Right cardiac atrium (tissue), 5 donors: Measurements from ENCODE around the gene UNC93B1. TPM values are rescaled to one million over a fixed set of nuclear protein-coding genes. Genes with fewer than 3 reads are reported as not detected.
"Not testable (repeated sequence)": the region's sequence is repeated elsewhere in the genome, so short reads cannot be mapped to it uniquely, and the experiment has no call there.

Source experiments
- ATAC-seq, 2 donors: fragments of 200-7000 bp; cut with Tn5 transposase; one replicate each; pipeline versions ENCODE4 v1.8.0 to v1.9.1; 2020; ENCODE audit warnings: moderate library complexity in 2 of 2, mild to moderate bottlenecking in 1 of 2
- DNase-seq, 3 donors: peaks; one replicate each; pipeline ENCODE4 v3.0.0-alpha.2; 2020
- H3K27ac ChIP-seq: one replicate; pipeline ENCODE4 v1.5.1; 2013; ENCODE audit warnings: mild to moderate bottlenecking, low read length, control low read depth, moderate library complexity
- H3K27me3 ChIP-seq: one replicate; pipeline ENCODE4 v1.6.1; 2013; ENCODE audit not compliant: control insufficient read depth, insufficient read depth
- H3K4me1 ChIP-seq: one replicate; pipeline ENCODE4 v1.6.1; 2013; ENCODE audit warnings: low read length; ENCODE audit not compliant: control insufficient read depth, insufficient read depth
- H3K4me3 ChIP-seq: one replicate; pipeline ENCODE4 v1.5.1; 2013; ENCODE audit warnings: low read length, control low read depth
- H3K9me3 ChIP-seq: one replicate; pipeline ENCODE4 v1.6.1; 2013; ENCODE audit warnings: low read length; ENCODE audit not compliant: control insufficient read depth
- WGBS: extraction: QIAGEN DNeasy Blood & Tissue Kit; methylation state at CpG from one replicate; pipeline ENCODE4 v1.1.7; 2013; 5-methylcytosine and 5-hydroxymethylcytosine counted together
- intact Hi-C, 4 donors: fragments of 100-400 bp; cut with DNase I; formaldehyde crosslinking; loops; one replicate each; pipeline versions ENCODE4 v1.11.0 to v1.14.0; 2022 to 2023
- polyA plus RNA-seq: library from polyadenylated mRNA; stranded (reverse); fragments of 200-250 nt; gene quantifications from one replicate; pipeline ENCODE4 v1.2.3, GENCODE V29; 2013
- total RNA-seq, 4 donors: library from RNA; stranded (reverse); fragmentation: NEBNext Ultra II Directional; extraction: Animal tissue kit (Norgen Biotek cat#: 25700); gene quantifications; one replicate each; pipeline ENCODE4 v1.2.1, GENCODE V29; 2021
- donor health status: healthy with polysubstance abuse.
- donor health status: DM: no; HTN: yes; CAD: no.
- donor health status: DM: no; HTN: no; CAD: no.
- donor health status: DM: no; HTN: yes; CAD: no; lungs with severe emphysema.
- donor health status: DM: yes; HTN: yes; CAD: no.

The UNC93B1 gene
- total and polyA plus RNA-seq, 5 donors = 6.9 to 13.2 (median 11.5) TPM

DNA sequence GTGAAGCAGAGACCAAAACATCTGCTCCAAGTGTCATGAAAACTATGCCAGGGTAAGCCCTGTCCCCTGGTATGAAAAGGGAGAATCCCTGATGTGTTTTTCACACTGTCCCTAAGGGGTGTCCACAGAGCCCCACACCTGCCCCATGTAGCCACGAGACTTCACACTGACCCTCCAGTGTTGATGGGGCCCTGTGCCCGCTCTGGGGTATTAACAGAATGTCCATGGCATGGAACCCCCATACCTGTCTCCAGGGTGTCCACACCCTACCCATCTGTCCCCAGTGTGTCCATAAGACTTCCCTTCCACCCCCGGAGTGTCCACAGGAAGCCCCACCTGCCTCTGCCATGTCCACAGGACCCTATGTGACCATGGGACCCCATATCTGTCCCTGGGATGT is 8.8 kb downstream of the UNC93B1 start:
- H3K9me3 ChIP-seq, H3K27ac ChIP-seq, H3K4me3 ChIP-seq, H3K27me3 ChIP-seq, ATAC-seq, DNase-seq, intact Hi-C loops, H3K4me1 ChIP-seq: not testable (repeated sequence)
- WGBS = 96% methylated on average over 3 of the region's 3 CpGs

DNA sequence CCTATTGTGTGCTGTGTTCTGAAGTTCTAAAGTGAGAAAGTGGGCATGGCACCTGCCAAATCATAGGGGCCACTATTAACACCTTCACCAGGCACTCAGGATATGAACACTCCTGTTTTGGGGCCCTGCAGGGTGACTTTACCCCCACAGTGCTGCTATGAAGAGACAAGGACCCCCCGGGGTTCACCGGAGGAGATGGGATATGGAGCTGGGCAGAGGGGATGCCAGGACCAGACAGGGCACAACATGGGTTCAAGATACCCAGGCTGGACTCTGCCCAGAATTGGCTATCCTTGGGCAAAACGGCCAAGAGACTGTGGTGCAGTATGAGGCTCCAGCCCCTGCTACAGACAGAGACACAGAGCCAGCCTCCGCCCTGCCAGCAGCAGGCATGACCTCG is 9.5 kb downstream of the UNC93B1 start:
- H3K9me3 ChIP-seq, H3K27ac ChIP-seq, H3K27me3 ChIP-seq, intact Hi-C loops, DNase-seq, H3K4me3 ChIP-seq, ATAC-seq, H3K4me1 ChIP-seq: not testable (repeated sequence)
- 95% methylated on average over 5 of the region's 5 CpGs for WGBS

DNA sequence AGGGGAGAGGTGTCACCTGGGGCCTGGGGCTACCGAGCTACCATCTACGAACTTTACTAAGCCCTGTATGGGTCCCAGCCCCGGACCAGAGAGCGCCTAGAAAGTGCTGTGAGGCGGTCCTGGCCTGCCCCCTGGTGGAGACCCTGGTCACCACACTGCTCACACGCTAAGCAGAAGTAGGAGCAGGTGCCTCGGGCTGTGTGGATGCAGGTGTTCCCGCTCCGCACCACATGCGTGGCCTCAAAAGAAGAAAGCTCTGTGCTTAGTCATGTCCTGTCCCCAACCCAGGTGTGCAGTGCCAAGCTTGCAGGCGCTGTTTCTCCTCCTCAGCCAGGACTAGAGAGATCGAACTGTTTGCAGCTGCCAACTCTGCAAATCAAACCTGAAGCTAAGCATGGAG is 10.1 kb downstream of the UNC93B1 start:
- 48% methylated on average over 12 of the region's 12 CpGs for WGBS
- H3K9me3 ChIP-seq, ATAC-seq, H3K27ac ChIP-seq, H3K4me3 ChIP-seq, H3K27me3 ChIP-seq, H3K4me1 ChIP-seq, intact Hi-C loops, DNase-seq: not testable (repeated sequence)

DNA sequence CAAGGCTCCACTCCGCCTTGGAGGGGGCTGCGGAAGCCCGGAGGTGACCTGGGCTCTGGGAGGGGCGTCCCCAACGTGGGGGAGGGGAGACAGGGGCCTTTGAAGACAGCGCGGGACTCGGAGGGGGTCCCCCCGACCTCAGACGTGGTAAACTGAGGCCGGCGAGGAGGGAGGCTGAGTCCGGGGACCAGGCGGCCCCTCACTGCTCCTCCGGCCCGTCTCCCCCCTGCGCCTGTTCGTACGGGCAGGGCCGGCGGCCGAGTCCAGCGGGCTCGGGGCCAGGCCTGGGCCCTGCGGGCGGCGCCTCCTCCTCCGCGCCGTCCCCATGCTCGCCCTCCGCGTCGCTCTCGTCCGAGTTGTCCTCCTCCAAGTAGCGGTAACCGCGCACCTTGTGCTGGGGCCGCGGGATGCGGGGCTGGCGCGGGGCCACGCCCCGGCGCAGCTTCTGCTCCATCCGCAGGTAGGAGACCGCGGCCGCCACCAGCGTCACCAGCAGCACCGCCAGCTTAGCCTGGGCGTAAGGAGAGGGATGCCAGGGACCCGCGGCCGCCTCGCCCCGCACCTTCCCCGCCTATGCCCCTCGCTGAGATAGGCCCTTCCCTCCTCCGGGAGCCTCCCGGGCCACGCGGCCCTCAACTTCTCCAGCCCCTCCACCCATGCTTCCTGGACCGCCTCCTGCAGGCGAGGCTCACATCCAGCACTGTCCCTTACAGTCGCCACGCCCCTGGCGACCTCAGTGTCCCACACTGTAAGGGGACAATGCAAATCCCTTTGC is 12.4 kb downstream of the UNC93B1 start:
- H3K4me1 ChIP-seq, intact Hi-C loops, H3K27ac ChIP-seq, ATAC-seq, H3K9me3 ChIP-seq, H3K27me3 ChIP-seq: not testable (repeated sequence)
- peak overlapping the region; percentile 28 for H3K4me3 ChIP-seq
- 11% methylated on average over 63 of the region's 70 CpGs for WGBS
- DNase-seq = peak in 1 of 3 donors; percentile 68

DNA sequence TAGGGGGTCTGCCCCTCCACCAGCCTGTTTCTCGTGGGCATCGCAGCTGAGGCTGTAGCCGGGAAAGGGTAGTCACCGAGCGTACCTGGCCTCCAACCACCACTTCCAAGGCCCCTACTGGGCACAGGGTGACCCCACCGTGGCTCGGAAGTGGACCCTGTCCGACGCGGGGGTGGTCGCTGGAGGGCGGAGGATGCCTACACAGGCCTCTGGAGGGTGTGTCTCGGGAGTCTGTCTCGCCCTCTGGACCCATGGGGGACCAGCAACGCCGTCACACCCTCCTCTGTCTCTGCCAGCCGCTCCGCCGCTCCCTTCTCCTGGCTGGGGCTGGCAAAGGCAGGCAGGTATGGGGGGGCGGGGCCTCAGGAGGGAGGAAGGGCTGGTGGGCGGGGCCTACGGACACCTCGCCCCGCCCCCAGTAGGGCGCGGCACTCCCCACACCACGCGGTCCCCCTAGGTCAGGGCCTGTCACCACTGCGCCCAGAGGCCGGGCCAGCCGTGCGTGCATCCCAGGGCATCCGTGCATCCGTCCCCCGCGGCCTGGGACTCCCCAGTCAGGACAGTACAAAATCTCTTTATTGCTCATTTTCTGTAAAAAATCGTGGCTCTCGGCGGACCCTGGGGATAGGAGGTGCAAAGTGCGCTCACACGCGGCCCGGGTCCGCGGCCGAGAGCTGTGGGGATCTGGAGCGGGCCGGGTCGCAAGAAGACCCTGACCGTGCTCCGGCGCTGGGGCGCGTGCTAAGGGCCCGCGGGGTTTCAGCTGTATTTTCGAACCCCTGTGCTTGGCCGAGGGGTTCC is 13.2 kb downstream of the UNC93B1 start:
- ATAC-seq (peak; percentile 65 to 69), DNase-seq (peak in 1 of 3 donors; percentile 73)
- intact Hi-C loops, H3K4me1 ChIP-seq, H3K27me3 ChIP-seq, H3K27ac ChIP-seq, H3K9me3 ChIP-seq: not testable (repeated sequence)
- WGBS = 12% methylated on average over 48 of the region's 58 CpGs
- H3K4me3 ChIP-seq = peak overlapping the region; percentile 28

DNA sequence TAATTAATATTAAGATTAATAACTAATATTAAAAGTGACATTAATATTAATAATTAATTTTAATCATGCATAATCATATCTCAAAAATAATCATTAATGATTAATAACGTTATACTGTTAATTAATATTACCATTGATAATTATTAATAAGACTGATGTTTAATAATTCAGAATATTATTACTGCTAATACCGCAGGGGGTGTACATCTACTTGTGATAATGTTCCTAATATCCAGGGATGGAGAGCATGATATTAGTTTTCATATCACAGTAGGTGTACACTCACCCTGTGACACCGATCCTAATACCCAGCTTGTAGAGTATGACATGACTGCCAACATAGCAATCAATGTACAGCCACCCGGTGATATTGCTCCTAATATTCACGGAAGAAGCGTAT is 18.6 kb downstream of the UNC93B1 start:
- H3K4me1 ChIP-seq, H3K9me3 ChIP-seq, H3K4me3 ChIP-seq, DNase-seq, H3K27ac ChIP-seq, H3K27me3 ChIP-seq, intact Hi-C loops, ATAC-seq: not testable (repeated sequence)
- 85% methylated on average over 6 of the region's 6 CpGs for WGBS

DNA sequence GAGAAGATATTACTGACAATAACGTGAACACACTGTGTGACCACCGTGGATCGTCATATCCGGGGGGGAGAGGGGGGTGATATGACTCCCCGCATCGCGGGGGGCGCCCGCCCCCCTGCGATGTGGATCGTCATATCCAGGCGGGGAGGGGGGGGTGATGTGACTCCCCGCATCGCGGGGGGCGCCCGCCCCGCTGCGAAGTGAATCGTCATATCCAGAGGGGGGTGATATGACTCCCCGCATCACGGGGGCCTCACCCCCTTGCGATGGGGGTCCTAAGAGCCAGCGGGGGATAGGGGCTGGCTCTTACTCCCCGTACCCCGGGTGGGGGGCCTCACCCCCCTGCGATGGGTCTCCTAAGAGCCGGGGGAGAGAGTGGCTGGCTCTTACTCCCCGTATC is 19.9 kb downstream of the UNC93B1 start:
- Histone ChIP-seq H3K27ac (no peak overlapping the region), H3K27me3 (no peaks in the 10 kb centered on the region), H3K4me3 (no peak overlapping the region), H3K4me1 (no peaks in the 10 kb centered on the region), H3K9me3 (no peaks in the 10 kb centered on the region)
- no peak for DNase-seq
- WGBS = 80% methylated on average over 29 of the region's 29 CpGs
- intact Hi-C loops = no loop called here
- no peak for ATAC-seq

DNA sequence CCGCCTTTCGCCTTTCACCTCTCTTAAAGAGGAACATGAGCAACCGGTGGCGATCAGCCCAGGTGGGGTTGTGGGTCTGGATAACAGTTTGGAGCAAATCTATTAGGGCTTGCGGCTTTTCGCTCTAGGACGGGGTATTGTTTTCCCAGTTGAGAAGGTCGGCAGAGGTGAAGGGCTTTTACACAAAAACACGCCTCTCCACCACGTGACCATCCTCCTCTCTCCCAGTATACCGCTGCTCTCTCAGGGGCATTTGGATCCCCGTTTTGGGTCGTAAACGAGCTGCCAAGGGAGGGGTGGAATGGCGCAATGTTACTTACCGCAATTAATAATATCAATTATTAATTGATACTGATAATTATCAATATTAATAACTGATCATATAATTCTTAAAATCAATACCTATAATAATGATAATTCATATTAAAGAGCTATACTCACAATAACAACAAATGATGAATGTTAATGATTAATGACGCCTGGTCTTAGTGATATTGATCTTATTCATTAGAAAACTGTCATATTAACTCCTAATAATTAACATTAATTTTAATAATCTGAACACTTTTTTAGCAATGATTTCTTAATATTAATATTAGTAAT is 21.5 kb downstream of the UNC93B1 start:
- intact Hi-C loops, H3K27me3 ChIP-seq, H3K9me3 ChIP-seq, DNase-seq, H3K4me1 ChIP-seq, H3K4me3 ChIP-seq, H3K27ac ChIP-seq, ATAC-seq: not testable (repeated sequence)
- WGBS = 81% methylated on average over 17 of the region's 17 CpGs

DNA sequence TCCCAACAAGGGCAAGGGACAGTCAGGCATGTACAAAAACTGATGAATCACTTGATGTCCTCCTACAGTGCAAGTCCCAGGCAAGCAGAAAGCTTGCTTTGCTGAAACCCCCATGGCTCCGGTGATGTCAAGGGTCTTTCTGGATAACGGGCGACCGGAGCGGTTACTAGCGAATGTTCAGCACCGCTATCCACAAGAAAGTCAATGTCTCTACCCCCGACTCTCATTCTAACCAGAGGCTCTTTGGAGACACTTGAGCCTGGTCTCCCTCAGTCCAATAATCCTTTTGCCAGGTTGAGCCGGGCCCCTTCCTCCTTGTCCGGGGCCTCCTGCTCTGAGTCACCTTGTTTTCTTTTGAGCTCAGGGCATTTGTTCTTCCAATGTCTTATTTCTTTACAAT is 22.7 kb downstream of the UNC93B1 start:
- H3K27ac ChIP-seq, ATAC-seq, H3K27me3 ChIP-seq, H3K4me3 ChIP-seq, intact Hi-C loops, DNase-seq, H3K9me3 ChIP-seq, H3K4me1 ChIP-seq: not testable (repeated sequence)
- WGBS = 85% methylated on average over 10 of the region's 10 CpGs

DNA sequence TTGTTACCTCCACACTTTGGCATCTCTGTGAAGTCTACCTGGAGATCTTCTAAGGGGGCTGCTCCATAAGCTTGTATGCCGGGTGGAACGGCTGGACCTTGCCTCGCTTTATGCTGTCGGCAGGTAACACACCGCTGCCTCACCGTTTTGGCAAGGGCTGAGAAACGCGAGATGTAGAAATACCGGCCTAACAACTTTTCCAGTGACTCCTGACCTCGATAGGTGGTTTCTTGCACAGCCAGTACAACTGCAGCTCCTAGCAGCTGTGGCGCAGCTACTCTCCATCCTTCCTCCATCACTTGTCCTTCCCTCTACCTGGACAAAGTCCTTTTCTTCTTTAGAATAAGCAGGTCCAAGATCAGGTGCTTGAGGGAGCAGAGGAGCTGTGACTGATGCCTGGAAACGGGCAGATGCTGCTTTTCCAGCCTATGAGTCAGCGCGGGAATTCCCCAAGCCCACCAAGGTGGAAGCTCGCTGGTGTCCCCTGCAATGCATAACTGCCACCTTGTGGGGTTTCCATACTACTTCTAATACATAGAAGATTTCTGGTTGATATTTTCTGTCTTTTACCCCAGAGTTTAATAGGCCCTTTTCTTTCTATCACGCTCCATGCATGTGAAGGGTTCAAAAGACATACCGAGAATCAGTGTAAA is 25.0 kb downstream of the UNC93B1 start:
- H3K4me3 ChIP-seq, intact Hi-C loops, H3K27me3 ChIP-seq, H3K9me3 ChIP-seq, H3K27ac ChIP-seq, DNase-seq, ATAC-seq, H3K4me1 ChIP-seq: not testable (repeated sequence)
- WGBS = 63% methylated on average over 17 of the region's 17 CpGs

DNA sequence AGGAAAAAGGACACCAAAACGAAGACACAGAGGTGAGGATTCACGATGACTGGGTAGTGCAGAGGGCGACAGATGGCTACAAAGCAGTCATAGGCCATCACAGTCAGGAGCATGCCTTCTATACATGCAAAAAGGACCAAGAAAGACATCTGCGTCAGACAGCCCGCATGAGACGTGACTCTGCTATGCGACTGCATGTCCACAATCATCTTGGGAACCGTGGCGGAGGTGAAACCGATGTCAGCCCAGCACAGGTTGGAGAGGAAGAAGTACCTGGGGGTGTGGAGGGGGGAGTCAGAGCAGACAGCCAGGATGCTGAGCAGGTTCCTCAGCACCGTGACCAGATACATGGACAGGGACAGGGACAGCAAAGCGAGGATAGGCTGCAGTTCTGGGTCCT is 29.2 kb downstream of the UNC93B1 start:
- WGBS = 81% methylated on average over 12 of the region's 12 CpGs
- intact Hi-C loops, H3K9me3 ChIP-seq, H3K27me3 ChIP-seq, H3K27ac ChIP-seq, ATAC-seq, DNase-seq, H3K4me1 ChIP-seq, H3K4me3 ChIP-seq: not testable (repeated sequence)
